ENCODE data around the gene GABRE. TPM values are rescaled to one million over a fixed set of nuclear protein-coding genes. Genes with fewer than 3 reads are reported as not detected.

Gene GABRE
- total RNA-seq, 4 donors from 2014 or later, result 120 to 317 (median 209) TPM

- no peak for TF ChIP-seq CTCF (IDR thresholded peaks at IDR 0.05; ENCODE audit: low read depth)
These were observed 39.1 kb downstream of the GABRE start for GRCh38 chrX:151935358-151935757.

- TF ChIP-seq CTCF (IDR thresholded peaks at IDR 0.05; ENCODE audit: low read depth), result no peak
These were observed 45.4 kb downstream of the GABRE start for GRCh38 chrX:151929126-151929525.

GRCh38 chrX:151923648-151924047, 50.8 kb downstream of the GABRE start:
- TF ChIP-seq CTCF (IDR thresholded peaks at IDR 0.05; ENCODE audit: low read depth), result no peak

GRCh38 chrX:151922692-151923091, 51.8 kb downstream of the GABRE start:
- TF ChIP-seq CTCF (IDR thresholded peaks at IDR 0.05; ENCODE audit: low read depth), result no peak

GRCh38 chrX:151921866-151922265, 52.6 kb downstream of the GABRE start:
- TF ChIP-seq CTCF (IDR thresholded peaks at IDR 0.05; ENCODE audit: low read depth), result no peak

- no peak for TF ChIP-seq CTCF (IDR thresholded peaks at IDR 0.05; ENCODE audit: low read depth)
These were observed 53.2 kb downstream of the GABRE start for GRCh38 chrX:151921292-151921691.

- TF ChIP-seq CTCF (IDR thresholded peaks at IDR 0.05; ENCODE audit: low read depth), result no peak
These were observed 53.9 kb downstream of the GABRE start for GRCh38 chrX:151920530-151920929.

All from subcutaneous adipose tissue (tissue), 4 donors.